Kidney (tissue), 14 donors: ENCODE data around the gene DNHD1. TPM values are rescaled to one million over a fixed set of nuclear protein-coding genes. Genes with fewer than 3 reads are reported as not detected.
A peak's percentile ranks its signal among the peaks of the same experiment; 100 is the strongest.

ENCODE experiments used
- DNase-seq, 5 donors: peaks; one replicate each; pipeline ENCODE4 v3.0.0-alpha.2; 2013 to 2020
- FAIRE-seq: peaks from 2 replicates; lab custom pipeline; 2012; peaks lifted over from hg19 to GRCh38; lab: Jason Lieb, UNC
- H3K27ac ChIP-seq, 2 donors: one replicate each; pipeline ENCODE4 v1.7.0; 2013; ENCODE audit warnings: low read depth in 2 of 2, low read length in 2 of 2, inconsistent platforms in 1 of 2
- H3K27me3 ChIP-seq: one replicate; pipeline ENCODE4 v1.7.1; 2013; ENCODE audit warnings: low read length, inconsistent platforms; ENCODE audit not compliant: control insufficient read depth, insufficient read depth
- H3K36me3 ChIP-seq, 3 donors: one replicate each; pipeline versions ENCODE4 v1.7.0 to v1.7.1; 2013; ENCODE audit warnings: low read length in 3 of 3, control low read depth in 1 of 3, inconsistent platforms in 1 of 3; ENCODE audit not compliant: insufficient read depth in 3 of 3, control insufficient read depth in 2 of 3
- H3K4me1 ChIP-seq, 3 donors: one replicate each; pipeline versions ENCODE4 v1.7.0 to v1.7.1; 2013; ENCODE audit warnings: low read length in 3 of 3, inconsistent platforms in 1 of 3, low read depth in 1 of 3; ENCODE audit not compliant: control insufficient read depth in 2 of 3, insufficient read depth in 2 of 3
- H3K4me3 ChIP-seq, 3 donors: one replicate each; pipeline versions ENCODE4 v1.7.0 to v1.8.1; 2013; ENCODE audit warnings: low read length in 3 of 3, control low read depth in 1 of 3, inconsistent platforms in 1 of 3
- H3K9ac ChIP-seq, 3 donors: one replicate each; pipeline versions ENCODE4 v1.7.0 to v1.7.1; 2013; ENCODE audit warnings: low read length in 3 of 3, control low read depth in 1 of 3, inconsistent platforms in 1 of 3
- H3K9me3 ChIP-seq, 3 donors: one replicate each; pipeline versions ENCODE4 v1.7.0 to v1.7.1; 2013; ENCODE audit warnings: low read length in 3 of 3, control low read depth in 1 of 3, inconsistent platforms in 1 of 3; ENCODE audit not compliant: control insufficient read depth in 2 of 3, insufficient read depth in 1 of 3
- intact Hi-C: fragments of 100-400 bp; cut with DNase I; formaldehyde crosslinking; loops from one replicate; pipeline ENCODE4 v1.11.1; 2022
- polyA plus RNA-seq: library from polyadenylated mRNA; stranded (reverse); fragments of 350-450 nt; fragmentation: Illumina TruSeq; extraction: RNeasy Lipid Tissue Mini Kit (QIAGEN cat#74804); gene quantifications from one replicate; pipeline ENCODE4 v1.2.3, GENCODE V29; 2014; ENCODE audit warnings: low read depth, low replicate concordance; ENCODE audit not compliant: insufficient read depth
- total RNA-seq: library from RNA; stranded (reverse); fragmentation: NEBNext Ultra II Directional; extraction: Animal tissue kit (Norgen Biotek cat#: 25700); gene quantifications from one replicate; pipeline ENCODE4 v1.2.1, GENCODE V29; 2021
- TF ChIP-seq, protein P1 (sequence below): IDR thresholded peaks from 3 replicates; pipeline ENCODE4 v1.5.1; 2012; ENCODE audit warnings: mild to moderate bottlenecking, moderate library complexity, borderline replicate concordance; ENCODE audit not compliant: insufficient read depth; ENCODE audit errors: extremely low read depth
- donor health status: control.
- donor health status: control.
- donor health status: control.
- donor health status: control.
- donor health status: control.
- donor health status: DM: yes; HTN: yes; CAD: no.
- donor health status: Normal renal cell carcinoma (clear cell type).

The DNHD1 gene
- total and polyA plus RNA-seq, 2 donors from 2014 or later, result 3.5 to 10.1 TPM

DNA sequence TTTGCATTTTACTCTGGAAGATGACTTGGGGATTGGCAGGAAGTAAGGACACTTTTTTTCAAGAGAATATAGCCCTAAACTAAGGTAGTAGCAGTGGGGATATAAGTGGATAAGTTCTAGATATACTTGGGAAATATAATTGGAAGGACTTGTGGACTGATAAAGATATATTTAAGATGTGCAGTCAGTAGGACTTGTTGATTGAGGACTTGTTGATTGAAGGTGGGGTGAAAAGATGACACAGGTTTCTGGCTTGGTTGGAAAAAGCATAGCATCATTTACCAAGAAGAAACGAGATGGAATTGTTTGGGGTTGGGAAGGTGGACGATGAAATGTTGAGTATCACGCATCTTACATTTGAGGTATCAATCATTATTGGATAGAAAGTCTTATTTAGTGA is 116.4 kb downstream of the DNHD1 start:
- H3K4me1 ChIP-seq, result peaks cover 0 to 18% (median 11%) of the 10 kb centered on the region in 3 donors
- FAIRE-seq, result no peak
- no peaks in the 10 kb centered on the region for H3K27me3 ChIP-seq
- intact Hi-C loops, result no loop called here
- peak overlapping the region in 1 of 2 donors; percentile 94 for H3K27ac ChIP-seq
- TF ChIP-seq, protein P1, sequence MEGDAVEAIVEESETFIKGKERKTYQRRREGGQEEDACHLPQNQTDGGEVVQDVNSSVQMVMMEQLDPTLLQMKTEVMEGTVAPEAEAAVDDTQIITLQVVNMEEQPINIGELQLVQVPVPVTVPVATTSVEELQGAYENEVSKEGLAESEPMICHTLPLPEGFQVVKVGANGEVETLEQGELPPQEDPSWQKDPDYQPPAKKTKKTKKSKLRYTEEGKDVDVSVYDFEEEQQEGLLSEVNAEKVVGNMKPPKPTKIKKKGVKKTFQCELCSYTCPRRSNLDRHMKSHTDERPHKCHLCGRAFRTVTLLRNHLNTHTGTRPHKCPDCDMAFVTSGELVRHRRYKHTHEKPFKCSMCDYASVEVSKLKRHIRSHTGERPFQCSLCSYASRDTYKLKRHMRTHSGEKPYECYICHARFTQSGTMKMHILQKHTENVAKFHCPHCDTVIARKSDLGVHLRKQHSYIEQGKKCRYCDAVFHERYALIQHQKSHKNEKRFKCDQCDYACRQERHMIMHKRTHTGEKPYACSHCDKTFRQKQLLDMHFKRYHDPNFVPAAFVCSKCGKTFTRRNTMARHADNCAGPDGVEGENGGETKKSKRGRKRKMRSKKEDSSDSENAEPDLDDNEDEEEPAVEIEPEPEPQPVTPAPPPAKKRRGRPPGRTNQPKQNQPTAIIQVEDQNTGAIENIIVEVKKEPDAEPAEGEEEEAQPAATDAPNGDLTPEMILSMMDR, result no peak
- peaks cover 19 to 44% (median 27%) of the 10 kb centered on the region in 3 donors for H3K36me3 ChIP-seq
- H3K9ac ChIP-seq, result peak overlapping the region in 1 of 3 donors; percentile 99
- no peak overlapping the region for H3K4me3 ChIP-seq
- peak in 1 of 5 donors; percentile 4 for DNase-seq
- no peaks in the 10 kb centered on the region for H3K9me3 ChIP-seq

DNA sequence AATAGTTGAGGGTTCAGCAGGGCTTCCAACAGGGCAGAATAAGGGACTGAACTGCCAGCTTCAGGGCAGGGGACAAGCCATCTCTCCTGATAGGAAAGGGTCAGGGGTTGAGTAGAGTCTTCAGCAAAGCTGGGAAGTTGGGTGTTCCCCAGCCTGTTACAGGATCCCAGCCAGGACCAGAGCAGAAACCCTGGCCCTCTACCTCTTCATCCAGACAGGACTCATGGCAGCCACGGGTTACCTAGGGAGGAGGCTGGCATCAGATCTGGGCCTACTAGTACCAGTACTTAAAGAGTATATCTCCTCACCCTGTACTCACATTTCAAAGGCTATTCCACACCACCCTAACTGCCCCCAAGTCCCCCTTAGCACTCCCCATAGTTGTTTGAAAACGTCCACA is 117.4 kb downstream of the DNHD1 start:
- DNase-seq, result peak in 1 of 5 donors; percentile 25
- intact Hi-C loops, result no loop called here

DNA sequence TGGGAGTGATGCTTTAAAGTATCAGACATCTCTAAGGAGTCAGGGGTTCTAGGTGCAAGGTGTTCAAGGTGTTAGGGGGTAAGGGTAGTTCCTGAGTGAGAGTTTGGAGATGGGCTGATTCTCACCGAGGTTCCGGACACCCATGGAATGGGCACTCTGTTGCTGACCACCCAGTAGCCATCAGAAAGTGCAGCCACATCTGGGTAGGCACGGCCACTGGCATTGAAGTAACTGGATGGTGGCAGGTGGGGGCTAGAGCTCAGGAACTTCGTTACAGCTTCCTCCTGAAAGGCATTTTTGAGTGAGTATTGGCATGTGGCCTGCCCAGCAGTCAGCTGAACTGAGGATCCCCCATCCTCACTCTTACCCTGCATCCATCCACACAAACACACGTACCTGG is 118.0 kb downstream of the DNHD1 start:
- Histone ChIP-seq H3K27ac (no peak overlapping the region), H3K9ac (no peak overlapping the region), H3K36me3 (peaks cover 11 to 29% (median 11%) of the 10 kb centered on the region in 3 donors), H3K4me1 (peaks cover 0 to 18% (median 14%) of the 10 kb centered on the region in 3 donors), H3K9me3 (no peaks in the 10 kb centered on the region), H3K27me3 (no peaks in the 10 kb centered on the region), H3K4me3 (no peak overlapping the region)
- intact Hi-C loops, result no loop called here
- FAIRE-seq, result no peak
- TF ChIP-seq, protein P1, result no peak
- DNase-seq, result peak in 1 of 5 donors; percentile 30

More for the DNA sequence above, 117.4 kb downstream of the DNHD1 start:
- H3K4me3 ChIP-seq, result no peak overlapping the region
- H3K9ac ChIP-seq, result no peak overlapping the region
- H3K9me3 ChIP-seq, result no peaks in the 10 kb centered on the region
- H3K36me3 ChIP-seq, result peaks cover 13 to 35% (median 17%) of the 10 kb centered on the region in 3 donors
- no peaks in the 10 kb centered on the region for H3K27me3 ChIP-seq
- TF ChIP-seq, protein P1, result no peak
- H3K4me1 ChIP-seq, result peaks cover 0 to 18% (median 11%) of the 10 kb centered on the region in 3 donors
- no peak for FAIRE-seq
- H3K27ac ChIP-seq, result no peak overlapping the region
